GM12874 (cell line): Measurements from ENCODE around the gene FAT1.

Experiments
- CTCF ChIP-seq: IDR thresholded peaks from 2 replicates; pipeline ENCODE4 v1.5.1; 2011; ENCODE audit warnings: low read depth, mild to moderate bottlenecking, control low read depth, low read length, moderate library complexity; ENCODE audit not compliant: insufficient read depth

FAT1 gene

GRCh38 chr4:186570193-186570996 lies 153.3 kb downstream of the FAT1 start:
- no peak for TF ChIP-seq CTCF

DNA sequence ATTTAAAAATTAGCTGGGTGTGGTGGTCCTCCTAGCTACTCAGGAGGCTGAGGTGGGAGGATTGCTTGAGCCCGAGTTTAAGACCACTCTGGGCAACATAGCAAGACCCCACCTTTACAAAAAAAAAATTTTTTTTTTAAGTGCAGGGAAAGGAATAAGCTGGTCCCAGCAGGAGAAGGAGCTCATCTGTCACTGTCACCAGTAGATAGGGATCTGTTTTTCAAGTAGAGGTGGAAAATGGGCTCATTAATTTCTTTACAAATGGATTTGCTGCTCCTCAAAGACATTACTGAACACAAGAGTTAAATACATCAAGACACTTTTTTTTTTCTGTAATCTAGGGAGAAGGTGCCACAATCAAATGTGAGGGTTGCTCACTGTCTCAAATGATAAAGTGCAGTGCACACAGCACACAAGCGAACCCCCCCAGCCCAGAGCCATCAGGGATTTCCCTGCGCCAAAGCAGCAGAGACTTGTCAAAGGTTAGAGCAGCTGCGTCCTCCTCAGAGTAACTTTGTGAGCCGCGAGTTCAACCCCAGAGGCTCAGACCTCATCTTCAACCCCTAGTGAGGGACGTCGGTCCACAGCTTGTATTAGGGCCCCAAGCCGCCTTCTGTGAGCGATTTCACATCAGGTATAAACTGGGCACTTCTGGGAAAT lies 154.0 kb downstream of the FAT1 start:
- TF ChIP-seq CTCF, result no peak

GRCh38 chr4:186566068-186566467 lies 157.6 kb downstream of the FAT1 start:
- TF ChIP-seq CTCF, result no peak

- TF ChIP-seq CTCF, result no peak
Measured at GRCh38 chr4:186563761-186564160, 159.9 kb downstream of the FAT1 start.

DNA sequence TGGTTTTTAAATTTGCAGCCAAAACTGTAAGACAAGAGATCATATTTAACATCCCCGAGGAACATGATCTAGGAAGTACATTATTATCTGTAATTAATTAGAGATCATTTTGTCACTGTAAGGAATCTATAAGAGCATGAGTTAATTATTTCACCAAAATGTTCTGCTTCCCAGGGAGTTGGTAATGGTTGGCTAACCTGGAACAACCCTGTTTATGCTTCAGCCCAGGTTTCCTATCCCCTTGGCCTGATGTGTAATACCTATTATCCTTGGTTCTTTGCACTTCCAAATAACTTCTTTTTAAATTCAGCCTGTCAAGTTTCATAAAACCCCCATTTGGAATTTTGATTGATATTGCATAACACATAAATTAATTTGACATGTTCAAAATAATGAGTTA lies 161.9 kb downstream of the FAT1 start:
- no peak for TF ChIP-seq CTCF

DNA sequence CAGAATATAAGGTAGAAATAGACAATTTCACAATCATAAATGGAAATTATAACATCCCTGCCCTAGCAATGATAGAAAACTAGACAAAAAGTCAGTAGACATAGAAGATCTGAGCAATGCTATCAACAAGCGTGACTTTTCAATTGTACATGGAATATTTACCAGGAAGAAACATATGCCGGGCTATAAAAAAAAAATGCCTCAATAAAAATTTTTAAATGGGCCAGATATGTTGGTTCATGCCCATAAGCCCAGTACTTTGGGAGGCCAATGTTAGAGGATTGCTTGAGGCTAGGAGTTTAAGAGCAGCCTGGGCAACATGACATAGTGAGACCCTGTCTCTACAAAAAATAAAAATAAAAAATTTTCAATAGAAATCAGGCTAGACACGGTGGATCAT lies 163.0 kb downstream of the FAT1 start:
- TF ChIP-seq CTCF, result no peak

GRCh38 chr4:186557486-186557885 lies 166.2 kb downstream of the FAT1 start:
- no peak for TF ChIP-seq CTCF
